ENCODE data around the gene LSM7.

LSM7 gene

GRCh38 chr19:2328401-2329148 lies at the start of gene LSM7, which contains the start of gene SPPL2B:
LSM7 (minus strand) TSS chr19:2328586; CDS start chr19:2328566, 20 bp downstream.
SPPL2B (plus strand) TSS chr19:2328684; CDS start chr19:2328710, 26 bp downstream.
- DNase-seq, result peak; percentile 70 to 84

- DNase-seq, result no peak
These were observed 48.6 kb upstream of the LSM7 start for GRCh38 chr19:2376784-2377519.

GRCh38 chr19:2375353-2376121 lies 47.2 kb upstream of the LSM7 start:
- DNase-seq, result no peak

GRCh38 chr19:2374808-2375207 lies 46.4 kb upstream of the LSM7 start:
- DNase-seq, result no peak

GRCh38 chr19:2372076-2372612 lies 43.8 kb upstream of the LSM7 start:
- DNase-seq, result no peak

GRCh38 chr19:2371656-2372055 lies 43.3 kb upstream of the LSM7 start:
- DNase-seq, result no peak

GRCh38 chr19:2365201-2365970 lies 37.0 kb upstream of the LSM7 start:
- DNase-seq, result no peak

- no peak for DNase-seq
These were observed 35.0 kb upstream of the LSM7 start for GRCh38 chr19:2363419-2363818.

GRCh38 chr19:2362970-2363300 lies 34.5 kb upstream of the LSM7 start:
- no peak for DNase-seq

GRCh38 chr19:2362046-2362969 lies 33.9 kb upstream of the LSM7 start:
- no peak for DNase-seq

GRCh38 chr19:2361246-2362045 lies 33.1 kb upstream of the LSM7 start:
- no peak for DNase-seq

- DNase-seq, result no peak
These were observed 32.4 kb upstream of the LSM7 start for GRCh38 chr19:2360833-2361232.

GRCh38 chr19:2359992-2360685 lies 31.8 kb upstream of the LSM7 start, which contains the start of gene TMPRSS9:
TMPRSS9 (plus strand) TSS chr19:2360265; CDS start chr19:2389786, 29,521 bp downstream.
- no peak for DNase-seq

GRCh38 chr19:2358548-2359173 lies 30.3 kb upstream of the LSM7 start:
- DNase-seq, result no peak

GRCh38 chr19:2357279-2358206 lies 29.2 kb upstream of the LSM7 start:
- no peak for DNase-seq

- DNase-seq, result no peak
These were observed 27.8 kb upstream of the LSM7 start for GRCh38 chr19:2356036-2356646.
